ENCODE measurements around the gene SF3B3. TPM values are rescaled to one million over a fixed set of nuclear protein-coding genes. Genes with fewer than 3 reads are reported as not detected.
"Not testable (repeated sequence)": the region's sequence is repeated elsewhere in the genome, so short reads cannot be mapped to it uniquely, and the experiment has no call there.

SF3B3 gene
- total RNA-seq, 1 experiment from 2014 or later: 130 TPM

DNA sequence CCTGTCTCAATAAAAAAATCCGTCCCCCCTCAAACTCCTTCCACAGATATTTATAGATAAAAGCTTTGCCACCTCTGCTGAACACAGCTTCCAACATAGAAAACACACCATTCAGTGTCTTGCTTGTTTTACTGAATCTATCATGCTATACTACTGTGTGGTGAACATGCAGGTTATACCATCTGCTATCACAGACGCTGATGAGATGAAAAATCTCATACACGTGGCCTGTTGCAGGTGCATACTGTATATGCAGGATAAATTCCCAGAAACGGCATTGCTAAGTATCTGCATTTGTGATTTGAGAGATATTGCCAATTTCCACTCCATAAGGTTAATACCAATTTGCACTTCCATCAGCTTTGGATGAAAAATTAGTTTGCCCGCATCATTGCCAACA, 92.3 kb downstream of the SF3B3 start:
- DNase-seq (ENCODE audit: low read depth): no peak

DNA sequence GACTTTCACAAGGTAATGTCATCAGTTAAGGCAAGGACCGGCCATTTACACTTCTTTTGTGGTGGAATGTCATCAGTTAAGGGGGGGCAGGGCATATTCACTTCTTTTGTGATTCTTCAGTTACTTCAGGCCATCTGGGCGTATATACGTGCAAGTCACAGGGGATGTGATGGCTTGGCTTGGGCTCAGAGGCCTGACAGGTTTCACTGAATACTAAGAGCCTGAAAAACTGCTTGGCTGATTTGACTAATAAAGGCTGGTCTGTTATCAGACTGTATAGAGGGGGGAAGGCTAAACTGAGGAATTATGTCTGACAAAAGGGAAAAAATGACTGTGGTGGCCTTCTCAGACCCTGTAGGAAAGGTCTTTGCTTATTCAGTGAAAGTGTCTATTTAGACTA, 98.2 kb downstream of the SF3B3 start:
- DNase-seq (ENCODE audit: low read depth): not testable (repeated sequence)

Other genes starting within 250 kb of the SF3B3 start
- gene AARS1, start 234.3 kb upstream of the SF3B3 start, total RNA-seq (2014; rRNA removed; shearing (Covaris generic)): 43.1 and 52.7 TPM in 2 replicates
- 15.4 and 30.1 TPM in 2 replicates for gene DDX19B, start 224.6 kb upstream of the SF3B3 start, total RNA-seq (2014; rRNA removed; shearing (Covaris generic))
- gene DDX19A, start 176.9 kb upstream of the SF3B3 start, total RNA-seq (2014; rRNA removed; shearing (Covaris generic)): 37.6 and 48.1 TPM in 2 replicates
- gene ST3GAL2, start 84.7 kb upstream of the SF3B3 start, total RNA-seq (2014; rRNA removed; shearing (Covaris generic)): 22.1 and 23.8 TPM in 2 replicates
- gene FCSK, start 69.2 kb upstream of the SF3B3 start, total RNA-seq (2014; rRNA removed; shearing (Covaris generic)): 2.1 and 6.7 TPM in 2 replicates
- gene COG4, start 262 bp upstream of the SF3B3 start, total RNA-seq (2014; rRNA removed; shearing (Covaris generic)): 35.3 and 35.5 TPM in 2 replicates
- 0.54 and 2.7 TPM in 2 replicates for gene IL34, start 122.7 kb downstream of the SF3B3 start, total RNA-seq (2014; rRNA removed; shearing (Covaris generic))
- gene MTSS2, start 162.2 kb downstream of the SF3B3 start, total RNA-seq (2014; rRNA removed; shearing (Covaris generic)): 3.1 and 4.5 TPM in 2 replicates